CD4-positive, alpha-beta memory T cell (primary cell): ENCODE measurements around the gene TRIM58. TPM values are rescaled to one million over a fixed set of nuclear protein-coding genes. Genes with fewer than 3 reads are reported as not detected.
A peak's percentile ranks its signal among the peaks of the same experiment; 100 is the strongest.

Experiments
- CTCF ChIA-PET: fragments of 350-600 bp; sonication (Branson Sonifier 250); formaldehyde crosslinking; loops from one replicate; lab custom pipeline; 2021; ENCODE audit warnings: inconsistent platforms; ENCODE audit not compliant: partially characterized antibody; lab: Charles Lee
- POLR2A ChIA-PET: fragments of 350-600 bp; sonication (Branson Sonifier 250); formaldehyde crosslinking; loops from one replicate; lab custom pipeline; 2021; ENCODE audit not compliant: partially characterized antibody; lab: Charles Lee
- DNase-seq, 5 donors: peaks; one replicate each; pipeline versions ENCODE4 v3.0.0 to v3.0.0-alpha.2; 2020 to 2022; ENCODE audit warnings: mixed read lengths in 1 of 5
- H3K27ac ChIP-seq: one replicate; pipeline ENCODE4 v1.7.0; 2013; ENCODE audit warnings: low read depth, low read length
- H3K27me3 ChIP-seq: 2 replicates; pipeline ENCODE4 v1.7.0; 2013; ENCODE audit warnings: mild to moderate bottlenecking, low read length, moderate library complexity; ENCODE audit not compliant: insufficient read depth
- H3K36me3 ChIP-seq: 2 replicates; pipeline ENCODE4 v1.7.0; 2013; ENCODE audit warnings: mild to moderate bottlenecking, low read length, moderate library complexity; ENCODE audit not compliant: insufficient read depth
- H3K4me1 ChIP-seq: 2 replicates; pipeline ENCODE4 v1.7.0; 2013; ENCODE audit warnings: mild to moderate bottlenecking, low read length, moderate library complexity; ENCODE audit not compliant: insufficient read depth
- H3K4me3 ChIP-seq, 2 donors: one replicate each; pipeline ENCODE4 v1.7.0; 2013; ENCODE audit warnings: low read length in 2 of 2, mild to moderate bottlenecking in 1 of 2
- H3K9me3 ChIP-seq, 2 donors: one replicate each; pipeline ENCODE4 v1.7.0; 2013; ENCODE audit warnings: low read length in 2 of 2, control low read depth in 1 of 2; ENCODE audit not compliant: control insufficient read depth in 1 of 2
- H3K27ac Mint-ChIP-seq, 7 donors: one replicate each; pipeline ENCODE4 v1.8.0; 2020 to 2021; ENCODE audit warnings: mixed read lengths in 7 of 7, mild to moderate bottlenecking in 6 of 7, inconsistent platforms in 3 of 7, moderate library complexity in 3 of 7
- H3K27me3 Mint-ChIP-seq, 2 donors: one replicate each; pipeline ENCODE4 v1.8.0; 2020 to 2021; ENCODE audit warnings: mixed read lengths in 2 of 2
- H3K36me3 Mint-ChIP-seq, 2 donors: one replicate each; pipeline ENCODE4 v1.8.0; 2020 to 2021; ENCODE audit warnings: mixed read lengths in 2 of 2, inconsistent platforms in 1 of 2, mild to moderate bottlenecking in 1 of 2
- H3K4me1 Mint-ChIP-seq, 4 donors: one replicate each; pipeline ENCODE4 v1.8.0; 2020 to 2021; ENCODE audit warnings: mixed read lengths in 4 of 4, mild to moderate bottlenecking in 1 of 4
- H3K4me3 Mint-ChIP-seq, 8 donors: one replicate each; pipeline ENCODE4 v1.8.0; 2020 to 2021; ENCODE audit warnings: mixed read lengths in 8 of 8, mild to moderate bottlenecking in 7 of 8, moderate library complexity in 6 of 8, inconsistent platforms in 3 of 8
- H3K9me3 Mint-ChIP-seq, 8 donors: one replicate each; pipeline ENCODE4 v1.8.0; 2020 to 2021; ENCODE audit warnings: mixed read lengths in 8 of 8, mild to moderate bottlenecking in 5 of 8, inconsistent platforms in 3 of 8, moderate library complexity in 1 of 8
- intact Hi-C: fragments of 100-400 bp; cut with micrococcal nuclease; formaldehyde crosslinking; loops from one replicate; pipeline ENCODE4 v1.15.1; 2023
- polyA plus RNA-seq, 2 donors: library from polyadenylated mRNA; unstranded; fragments of 300-500 nt; fragmentation: Illumina TruSeq; gene quantifications; one replicate each; pipeline ENCODE4 v1.2.3, GENCODE V29; 2021
- total RNA-seq, 2 experiments: library from RNA; stranded (reverse); gene quantifications; one replicate each; pipeline ENCODE4 v1.2.3, GENCODE V29; 2021

Gene TRIM58
- total and polyA plus RNA-seq, 4 experiments from 2014 or later: 0.23 to 0.52 (median 0.24) TPM; not detected in 1

- DNase-seq: no peak
- no peak overlapping the region for H3K4me3 ChIP-seq
- peak overlapping the region in 2 of 8 donors; percentile 7 to 10 for H3K4me3 Mint-ChIP-seq
- H3K4me1 ChIP-seq: no peaks in the 10 kb centered on the region
- H3K9me3 Mint-ChIP-seq: peaks cover 0 to 15% (median 6%) of the 10 kb centered on the region in 8 donors
- no peaks in the 10 kb centered on the region for H3K36me3 ChIP-seq
- H3K27ac ChIP-seq: no peak overlapping the region
- peaks cover 0 to 2% of the 10 kb centered on the region in 2 donors for H3K27me3 Mint-ChIP-seq
- CTCF ChIA-PET: no interaction called here
- intact Hi-C loops: no loop called here
- H3K4me1 Mint-ChIP-seq: peaks cover 10 to 30% (median 21%) of the 10 kb centered on the region in 4 donors
- no peaks in the 10 kb centered on the region for H3K9me3 ChIP-seq
- H3K27me3 ChIP-seq: no peaks in the 10 kb centered on the region
- peaks cover 0 to 7% of the 10 kb centered on the region in 2 donors for H3K36me3 Mint-ChIP-seq
- no peak overlapping the region for H3K27ac Mint-ChIP-seq
- POLR2A ChIA-PET: no interaction called here
These were observed 51.8 kb downstream of the TRIM58 start for GRCh38 chr1:247908766-247909165.

GRCh38 chr1:247913786-247914185 lies 56.8 kb downstream of the TRIM58 start:
- H3K36me3 ChIP-seq: no peaks in the 10 kb centered on the region
- intact Hi-C loops: no loop called here
- H3K27ac ChIP-seq: no peak overlapping the region
- ChIA-PET POLR2A (no interaction called here), CTCF (no interaction called here)
- Mint-ChIP-seq H3K27ac (no peak overlapping the region), H3K9me3 (no peaks in the 10 kb centered on the region), H3K4me1 (no peaks in the 10 kb centered on the region), H3K27me3 (peaks cover 2 to 4% of the 10 kb centered on the region in 2 donors), H3K36me3 (no peaks in the 10 kb centered on the region), H3K4me3 (no peak overlapping the region)
- H3K4me3 ChIP-seq: no peak overlapping the region
- H3K4me1 ChIP-seq: no peaks in the 10 kb centered on the region
- H3K27me3 ChIP-seq: no peaks in the 10 kb centered on the region
- no peak for DNase-seq
- H3K9me3 ChIP-seq: no peaks in the 10 kb centered on the region

DNA sequence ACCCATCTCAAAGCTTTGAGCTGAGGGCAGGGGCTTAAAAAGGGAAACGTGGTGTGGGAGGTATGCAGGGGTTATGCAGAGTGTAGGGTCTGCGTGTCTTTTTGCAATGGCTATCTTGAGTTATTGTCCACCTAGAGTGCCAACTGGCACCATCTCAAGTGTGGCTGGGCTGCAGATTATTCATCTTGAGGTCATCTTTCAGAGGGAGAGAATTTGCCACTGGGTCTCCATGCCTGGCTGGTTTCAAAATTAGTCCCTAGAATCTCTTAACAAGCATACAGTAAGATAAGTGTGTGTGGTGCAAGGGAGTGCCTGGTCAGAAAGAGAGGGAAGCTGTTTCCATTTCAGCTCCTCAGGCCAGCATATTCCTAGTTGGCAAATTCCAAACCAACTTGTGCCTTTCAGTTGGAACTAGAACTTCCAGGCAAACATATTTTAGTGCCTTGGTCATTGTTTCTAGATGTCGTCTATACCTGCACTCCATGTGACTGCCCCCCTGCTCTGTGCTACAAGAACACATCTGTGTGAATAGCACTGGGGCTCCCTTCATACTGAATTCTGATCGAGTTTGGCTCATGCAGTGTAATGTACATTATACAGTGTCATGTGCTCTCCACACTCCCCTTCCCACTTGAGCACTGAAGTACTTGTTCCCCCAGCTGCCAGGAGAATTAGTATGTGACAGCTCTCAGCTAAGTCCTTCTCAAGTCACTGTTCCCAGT lies 58.1 kb downstream of the TRIM58 start:
- Mint-ChIP-seq H3K4me3 (no peak overlapping the region), H3K36me3 (no peaks in the 10 kb centered on the region), H3K9me3 (no peaks in the 10 kb centered on the region), H3K27me3 (peaks cover 2 to 4% of the 10 kb centered on the region in 2 donors), H3K4me1 (no peaks in the 10 kb centered on the region), H3K27ac (no peak overlapping the region)
- H3K4me3 ChIP-seq: no peak overlapping the region
- intact Hi-C loops: no loop called here
- POLR2A ChIA-PET: no interaction called here
- no peak for DNase-seq
- no peak overlapping the region for H3K27ac ChIP-seq
- no peaks in the 10 kb centered on the region for H3K27me3 ChIP-seq
- CTCF ChIA-PET: no interaction called here
- no peaks in the 10 kb centered on the region for H3K4me1 ChIP-seq
- no peaks in the 10 kb centered on the region for H3K9me3 ChIP-seq
- H3K36me3 ChIP-seq: no peaks in the 10 kb centered on the region

- Histone ChIP-seq H3K27ac (no peak within 1 kb of the TSS), H3K4me3 (no peak within 1 kb of the TSS), H3K4me1 (no peaks in the 10 kb centered on the region), H3K36me3 (no peaks in the 10 kb centered on the region), H3K9me3 (no peaks in the 10 kb centered on the region), H3K27me3 (no peaks in the 10 kb centered on the region)
- CTCF ChIA-PET: no interaction called here
- intact Hi-C loops: no loop called here
- H3K36me3 Mint-ChIP-seq: no peaks in the 10 kb centered on the region
- no peak within 1 kb of the TSS for H3K4me3 Mint-ChIP-seq
- POLR2A ChIA-PET: no interaction called here
- H3K9me3 Mint-ChIP-seq: no peaks in the 10 kb centered on the region
- no peaks in the 10 kb centered on the region for H3K4me1 Mint-ChIP-seq
- no peak within 1 kb of the TSS for H3K27ac Mint-ChIP-seq
- no peak for DNase-seq
- peaks cover 2 to 5% of the 10 kb centered on the region in 2 donors for H3K27me3 Mint-ChIP-seq
These were observed 63.0 kb downstream of the TRIM58 start, which contains the start of gene OR2T8 for GRCh38 chr1:247919952-247920351. TSS of gene OR2T8 (plus strand) at chr1:247920252. CDS start at chr1:247921018, 766 bp downstream.

DNA sequence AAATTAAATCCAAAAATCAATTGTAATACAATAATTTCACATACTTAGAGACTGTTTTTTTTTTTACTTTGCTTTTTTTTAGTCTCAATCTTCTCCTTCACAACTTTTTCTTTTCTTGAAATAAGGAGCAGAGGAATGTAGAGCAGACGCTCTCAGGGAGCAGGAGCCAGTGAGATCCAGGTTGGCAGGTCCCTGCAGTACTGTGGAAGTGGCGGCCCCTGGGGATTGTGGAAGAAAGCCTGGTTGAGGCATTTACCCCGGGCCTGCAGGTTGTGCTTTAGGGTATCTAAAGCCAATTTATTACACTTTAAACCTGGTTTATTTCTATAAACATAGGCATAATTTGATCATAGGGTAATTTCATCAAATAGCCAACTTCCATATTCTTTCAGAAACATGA lies 67.0 kb downstream of the TRIM58 start:
- Mint-ChIP-seq H3K4me1 (no peaks in the 10 kb centered on the region), H3K4me3 (no peak overlapping the region), H3K27me3 (peaks cover 0 to 5% of the 10 kb centered on the region in 2 donors), H3K9me3 (peaks cover 0 to 4% (median 0%) of the 10 kb centered on the region in 8 donors), H3K36me3 (no peaks in the 10 kb centered on the region), H3K27ac (no peak overlapping the region)
- POLR2A ChIA-PET: no interaction called here
- CTCF ChIA-PET: no interaction called here
- no peaks in the 10 kb centered on the region for H3K4me1 ChIP-seq
- no peaks in the 10 kb centered on the region for H3K27me3 ChIP-seq
- H3K9me3 ChIP-seq: no peaks in the 10 kb centered on the region
- intact Hi-C loops: no loop called here
- H3K27ac ChIP-seq: no peak overlapping the region
- DNase-seq: no peak
- no peaks in the 10 kb centered on the region for H3K36me3 ChIP-seq
- H3K4me3 ChIP-seq: no peak overlapping the region

GRCh38 chr1:247924868-247925267 lies 67.9 kb downstream of the TRIM58 start, which contains the start of gene OR2AJ1:
TSS of gene OR2AJ1 (plus strand) at chr1:247924889. CDS start at chr1:247933769, 8,880 bp downstream.
- no peaks in the 10 kb centered on the region for H3K9me3 ChIP-seq
- H3K27ac ChIP-seq: no peak within 1 kb of the TSS
- Mint-ChIP-seq H3K27ac (no peak within 1 kb of the TSS), H3K36me3 (no peaks in the 10 kb centered on the region), H3K4me1 (no peaks in the 10 kb centered on the region), H3K9me3 (peaks cover 0 to 5% (median 0%) of the 10 kb centered on the region in 8 donors), H3K4me3 (no peak within 1 kb of the TSS), H3K27me3 (peaks cover 0 to 5% of the 10 kb centered on the region in 2 donors)
- H3K36me3 ChIP-seq: no peaks in the 10 kb centered on the region
- no peak for DNase-seq
- ChIA-PET POLR2A (no interaction called here), CTCF (no interaction called here)
- H3K4me1 ChIP-seq: no peaks in the 10 kb centered on the region
- intact Hi-C loops: no loop called here
- no peak within 1 kb of the TSS for H3K4me3 ChIP-seq
- no peaks in the 10 kb centered on the region for H3K27me3 ChIP-seq
